Kidney (tissue), 14 donors: Measurements from ENCODE around the gene ABHD6. TPM values are rescaled to one million over a fixed set of nuclear protein-coding genes. Genes with fewer than 3 reads are reported as not detected.
A peak's percentile ranks its signal among the peaks of the same experiment; 100 is the strongest.

Experiments used
- DNase-seq, 5 donors: peaks; one replicate each; pipeline ENCODE4 v3.0.0-alpha.2; 2013 to 2020
- FAIRE-seq: peaks from 2 replicates; lab custom pipeline; 2012; peaks lifted over from hg19 to GRCh38; lab: Jason Lieb, UNC
- H3K27ac ChIP-seq, 2 donors: one replicate each; pipeline ENCODE4 v1.7.0; 2013; ENCODE audit warnings: low read depth in 2 of 2, low read length in 2 of 2, inconsistent platforms in 1 of 2
- H3K27me3 ChIP-seq: one replicate; pipeline ENCODE4 v1.7.1; 2013; ENCODE audit warnings: low read length, inconsistent platforms; ENCODE audit not compliant: control insufficient read depth, insufficient read depth
- H3K36me3 ChIP-seq, 3 donors: one replicate each; pipeline versions ENCODE4 v1.7.0 to v1.7.1; 2013; ENCODE audit warnings: low read length in 3 of 3, control low read depth in 1 of 3, inconsistent platforms in 1 of 3; ENCODE audit not compliant: insufficient read depth in 3 of 3, control insufficient read depth in 2 of 3
- H3K4me1 ChIP-seq, 3 donors: one replicate each; pipeline versions ENCODE4 v1.7.0 to v1.7.1; 2013; ENCODE audit warnings: low read length in 3 of 3, inconsistent platforms in 1 of 3, low read depth in 1 of 3; ENCODE audit not compliant: control insufficient read depth in 2 of 3, insufficient read depth in 2 of 3
- H3K4me3 ChIP-seq, 3 donors: one replicate each; pipeline versions ENCODE4 v1.7.0 to v1.8.1; 2013; ENCODE audit warnings: low read length in 3 of 3, control low read depth in 1 of 3, inconsistent platforms in 1 of 3
- H3K9ac ChIP-seq, 3 donors: one replicate each; pipeline versions ENCODE4 v1.7.0 to v1.7.1; 2013; ENCODE audit warnings: low read length in 3 of 3, control low read depth in 1 of 3, inconsistent platforms in 1 of 3
- H3K9me3 ChIP-seq, 3 donors: one replicate each; pipeline versions ENCODE4 v1.7.0 to v1.7.1; 2013; ENCODE audit warnings: low read length in 3 of 3, control low read depth in 1 of 3, inconsistent platforms in 1 of 3; ENCODE audit not compliant: control insufficient read depth in 2 of 3, insufficient read depth in 1 of 3
- CTCF ChIP-seq: IDR thresholded peaks from 3 replicates; pipeline ENCODE4 v1.5.1; 2012; ENCODE audit warnings: mild to moderate bottlenecking, moderate library complexity, borderline replicate concordance; ENCODE audit not compliant: insufficient read depth; ENCODE audit errors: extremely low read depth
- intact Hi-C: fragments of 100-400 bp; cut with DNase I; formaldehyde crosslinking; loops from one replicate; pipeline ENCODE4 v1.11.1; 2022
- polyA plus RNA-seq: library from polyadenylated mRNA; stranded (reverse); fragments of 350-450 nt; fragmentation: Illumina TruSeq; extraction: RNeasy Lipid Tissue Mini Kit (QIAGEN cat#74804); gene quantifications from one replicate; pipeline ENCODE4 v1.2.3, GENCODE V29; 2014; ENCODE audit warnings: low read depth, low replicate concordance; ENCODE audit not compliant: insufficient read depth
- total RNA-seq: library from RNA; stranded (reverse); fragmentation: NEBNext Ultra II Directional; extraction: Animal tissue kit (Norgen Biotek cat#: 25700); gene quantifications from one replicate; pipeline ENCODE4 v1.2.1, GENCODE V29; 2021
- donor health status: control.
- donor health status: control.
- donor health status: control.
- donor health status: control.
- donor health status: control.
- donor health status: DM: yes; HTN: yes; CAD: no.
- donor health status: Normal renal cell carcinoma (clear cell type).

ABHD6 gene
- total and polyA plus RNA-seq, 2 donors from 2014 or later: 10.2 to 21.4 TPM

DNA sequence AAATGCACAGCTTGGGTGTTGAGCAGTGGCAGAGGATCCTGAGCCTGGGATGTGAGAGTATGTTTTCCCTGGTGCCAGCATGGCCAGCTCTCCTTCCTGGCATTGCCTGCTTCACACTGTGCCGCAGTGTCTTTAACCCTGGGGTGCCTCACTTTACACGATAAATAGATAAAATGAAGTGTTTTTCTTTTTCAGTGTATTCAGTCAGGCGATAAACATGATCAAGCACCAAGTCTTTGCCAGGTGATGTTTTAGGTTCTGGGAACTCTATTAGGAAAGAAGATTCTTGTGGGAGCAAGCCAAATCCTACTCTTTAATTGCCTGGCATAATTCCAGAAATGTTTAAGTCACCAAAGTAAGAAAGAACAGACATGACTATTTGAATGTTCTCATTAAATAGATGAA is 14.0 kb downstream of the ABHD6 start:
- intact Hi-C loops: no loop called here
- no peak for FAIRE-seq
- Histone ChIP-seq H3K9me3 (no peaks in the 10 kb centered on the region), H3K27me3 (no peaks in the 10 kb centered on the region), H3K9ac (no peak overlapping the region), H3K4me1 (peaks cover 0 to 5% (median 2%) of the 10 kb centered on the region in 3 donors), H3K27ac (no peak overlapping the region), H3K4me3 (peak overlapping the region in 1 of 3 donors; percentile 11), H3K36me3 (no peaks in the 10 kb centered on the region)
- no peak for TF ChIP-seq CTCF
- no peak for DNase-seq

GRCh38 chr3:58254144-58254543 is 16.6 kb downstream of the ABHD6 start:
- H3K9me3 ChIP-seq: no peaks in the 10 kb centered on the region
- no peak for FAIRE-seq
- peaks cover 0 to 11% (median 0%) of the 10 kb centered on the region in 3 donors for H3K36me3 ChIP-seq
- TF ChIP-seq CTCF: no peak
- peaks cover 0 to 5% (median 2%) of the 10 kb centered on the region in 3 donors for H3K4me1 ChIP-seq
- no peak for DNase-seq
- intact Hi-C loops: no loop called here
- H3K9ac ChIP-seq: no peak overlapping the region
- no peaks in the 10 kb centered on the region for H3K27me3 ChIP-seq
- H3K4me3 ChIP-seq: no peak overlapping the region
- no peak overlapping the region for H3K27ac ChIP-seq

GRCh38 chr3:58256061-58256460 is 18.5 kb downstream of the ABHD6 start:
- Histone ChIP-seq H3K27ac (no peak overlapping the region), H3K4me1 (no peaks in the 10 kb centered on the region), H3K4me3 (no peak overlapping the region), H3K9me3 (no peaks in the 10 kb centered on the region), H3K9ac (no peak overlapping the region), H3K27me3 (no peaks in the 10 kb centered on the region), H3K36me3 (peaks cover 0 to 16% (median 5%) of the 10 kb centered on the region in 3 donors)
- TF ChIP-seq CTCF: no peak
- intact Hi-C loops: no loop called here
- FAIRE-seq (no peak), DNase-seq (no peak)

DNA sequence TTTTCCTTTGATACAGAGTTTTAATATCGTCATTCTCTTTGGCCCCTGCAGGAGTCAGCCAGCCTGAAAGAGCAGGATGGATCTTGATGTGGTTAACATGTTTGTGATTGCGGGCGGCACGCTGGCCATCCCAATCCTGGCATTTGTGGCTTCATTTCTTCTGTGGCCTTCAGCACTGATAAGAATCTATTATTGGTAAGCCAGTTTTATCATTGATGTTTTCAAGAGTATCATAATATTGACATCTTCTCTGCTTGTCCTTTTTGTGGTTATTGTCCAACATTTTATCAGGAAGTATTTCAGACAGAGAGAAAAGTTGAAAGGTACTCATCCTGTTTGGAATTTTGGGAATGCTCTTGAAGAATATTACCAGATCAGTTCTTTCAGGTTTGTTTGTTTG is 18.9 kb downstream of the ABHD6 start:
- H3K27me3 ChIP-seq: no peaks in the 10 kb centered on the region
- TF ChIP-seq CTCF: no peak
- H3K27ac ChIP-seq: no peak overlapping the region
- DNase-seq (no peak), FAIRE-seq (no peak)
- no peak overlapping the region for H3K4me3 ChIP-seq
- peaks cover 0 to 16% (median 5%) of the 10 kb centered on the region in 3 donors for H3K36me3 ChIP-seq
- no peak overlapping the region for H3K9ac ChIP-seq
- no peaks in the 10 kb centered on the region for H3K9me3 ChIP-seq
- H3K4me1 ChIP-seq: no peaks in the 10 kb centered on the region
- intact Hi-C loops: no loop called here
